CD1c-positive myeloid dendritic cell (primary cell): ENCODE data around the gene CLMN.
"Not testable (repeated sequence)": the region's sequence is repeated elsewhere in the genome, so short reads cannot be mapped to it uniquely, and the experiment has no call there.

ENCODE experiments used
- DNase-seq: peaks from one replicate; pipeline ENCODE4 v3.0.0-alpha.2; 2016; ENCODE audit errors: extremely low spot score

Gene CLMN

DNA sequence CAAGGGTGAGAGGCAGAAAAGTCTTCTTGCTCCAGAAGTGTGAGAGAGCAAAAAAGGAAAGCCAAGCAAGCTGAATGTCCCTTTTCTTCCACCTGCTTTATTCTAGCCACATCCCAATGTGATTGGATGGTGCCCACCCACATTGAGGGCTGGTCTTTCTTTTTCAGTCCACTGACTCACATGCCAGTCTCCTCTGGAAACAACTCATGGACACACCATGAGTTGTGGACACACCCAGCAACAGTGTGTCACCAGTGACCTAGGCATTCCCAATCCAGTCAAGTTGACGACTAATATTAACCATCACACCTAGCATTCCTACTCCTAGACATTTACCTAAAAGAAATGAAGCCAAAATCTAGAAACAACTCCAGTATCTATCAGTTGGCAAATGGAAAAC lies 155.2 kb downstream of the CLMN start:
- DNase-seq: peak; percentile 2

DNA sequence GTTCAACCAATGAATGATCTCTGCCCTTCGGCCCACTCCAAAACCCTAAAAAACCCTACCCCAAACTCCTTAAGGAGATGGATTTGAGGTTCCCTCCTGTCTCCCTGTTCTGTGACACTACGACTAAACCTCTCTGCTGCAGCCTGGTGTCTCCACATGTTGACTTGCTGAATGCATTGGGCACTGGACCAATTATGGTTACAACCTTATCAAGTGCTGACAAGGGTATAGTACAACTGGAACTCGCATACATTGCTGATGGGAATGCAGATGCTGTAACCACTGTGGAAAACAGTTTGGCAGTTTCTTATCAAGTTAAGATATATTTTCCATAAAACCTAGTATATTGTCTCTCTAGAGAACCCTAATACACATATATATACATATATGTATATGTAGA lies 156.0 kb downstream of the CLMN start:
- DNase-seq: peak; percentile 22

DNA sequence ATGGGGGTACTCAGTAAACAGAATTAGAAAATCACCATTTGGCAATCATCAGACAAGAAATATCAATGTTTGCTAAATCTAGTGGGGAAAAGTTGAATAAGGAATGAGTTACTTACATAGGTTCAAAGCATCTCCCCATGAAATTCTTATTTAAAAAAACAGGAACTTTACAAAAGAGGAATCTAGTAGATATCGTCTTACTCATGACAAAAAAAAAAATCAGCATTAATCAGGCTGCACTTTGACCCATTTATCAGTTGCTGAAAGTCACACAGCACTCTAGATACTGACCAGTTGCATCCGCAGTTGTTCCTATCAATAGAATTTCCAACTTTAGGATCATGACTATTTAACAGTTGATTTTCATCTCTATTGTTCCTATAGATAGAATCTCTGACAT lies 156.6 kb downstream of the CLMN start:
- DNase-seq: peak; percentile 78

DNA sequence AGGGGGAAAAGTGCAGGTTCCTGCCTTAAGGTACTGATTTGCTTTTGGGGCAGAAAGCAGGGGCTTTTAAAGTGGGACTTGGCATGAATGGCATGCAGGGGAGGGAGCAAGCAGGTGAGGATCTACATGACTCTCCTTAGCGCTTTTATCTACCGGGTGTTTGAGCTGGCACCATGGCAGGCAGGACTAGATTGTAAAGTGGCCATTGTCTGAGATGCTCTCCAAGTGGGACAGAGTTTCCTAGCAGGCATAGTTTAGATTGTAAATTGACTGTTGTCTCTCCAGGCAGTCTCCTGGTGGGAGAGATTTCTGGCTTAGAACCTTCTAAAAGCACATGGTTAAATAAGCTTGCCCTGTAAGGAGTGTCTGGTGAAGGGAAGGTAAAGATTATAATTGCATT lies 157.1 kb downstream of the CLMN start:
- no peak for DNase-seq

DNA sequence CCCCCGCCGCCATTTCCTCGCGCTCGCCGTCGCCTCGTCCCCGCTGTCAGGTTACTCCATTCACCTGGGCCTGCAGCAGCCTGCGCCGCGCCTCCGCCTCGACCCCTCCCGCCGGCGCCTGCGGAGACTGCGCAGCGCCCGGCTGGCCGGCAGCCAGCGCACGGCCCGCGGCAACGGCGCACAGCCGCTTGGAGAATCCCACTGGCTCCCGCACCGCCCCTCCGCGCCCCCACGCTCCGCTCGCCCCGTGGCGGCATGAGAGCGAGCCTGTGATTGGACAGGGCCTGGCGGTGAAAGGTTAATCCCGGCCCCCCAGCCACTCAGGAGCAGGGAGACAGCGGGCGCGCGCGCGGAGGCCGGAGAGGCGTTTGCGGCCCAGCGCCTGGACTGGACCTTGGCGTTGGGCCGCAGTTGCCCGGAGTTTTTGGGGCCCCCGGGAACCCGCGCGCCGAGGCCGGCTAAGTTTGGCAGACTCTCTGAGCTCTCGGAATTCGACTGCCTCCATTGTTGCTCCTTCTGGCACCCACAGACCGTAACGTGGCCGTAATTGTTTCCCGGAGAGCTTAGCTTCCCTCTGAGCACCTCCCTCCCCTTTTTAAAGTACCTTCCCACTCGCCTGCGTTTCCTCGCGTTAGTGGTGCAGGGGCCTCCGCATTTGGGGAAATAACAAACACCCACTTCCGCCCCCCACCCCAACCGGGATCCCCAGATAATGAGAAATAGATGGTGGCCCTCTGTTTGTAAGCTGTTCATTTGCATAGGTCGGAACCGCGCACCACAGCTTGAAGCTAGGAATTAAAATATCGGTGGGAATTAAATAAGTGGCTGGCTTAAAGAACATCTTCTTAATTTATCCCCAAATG lies 162.2 kb downstream of the CLMN start, which contains the start of gene DICER1:
TSS of gene DICER1 (minus strand) at position 203 of the 863 bp plus-strand sequence. CDS start 24,071 bp downstream, outside the sequence.
- DNase-seq: peak; percentile 96

DNA sequence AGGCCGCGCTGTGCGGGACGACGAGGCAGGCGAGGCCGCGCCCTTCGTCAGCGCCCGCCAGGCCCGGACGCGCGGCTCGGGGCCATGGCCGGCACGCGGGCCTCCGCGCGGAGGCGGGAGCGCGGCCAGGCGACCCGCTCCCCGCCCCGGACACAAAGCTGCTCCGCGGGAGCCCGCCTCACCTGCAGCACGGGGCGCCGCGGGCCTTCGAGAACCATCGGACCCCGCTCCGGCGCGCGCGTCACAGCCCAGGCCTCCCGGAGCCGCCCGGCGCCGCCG lies 162.7 kb downstream of the CLMN start:
- no peak for DNase-seq

DNA sequence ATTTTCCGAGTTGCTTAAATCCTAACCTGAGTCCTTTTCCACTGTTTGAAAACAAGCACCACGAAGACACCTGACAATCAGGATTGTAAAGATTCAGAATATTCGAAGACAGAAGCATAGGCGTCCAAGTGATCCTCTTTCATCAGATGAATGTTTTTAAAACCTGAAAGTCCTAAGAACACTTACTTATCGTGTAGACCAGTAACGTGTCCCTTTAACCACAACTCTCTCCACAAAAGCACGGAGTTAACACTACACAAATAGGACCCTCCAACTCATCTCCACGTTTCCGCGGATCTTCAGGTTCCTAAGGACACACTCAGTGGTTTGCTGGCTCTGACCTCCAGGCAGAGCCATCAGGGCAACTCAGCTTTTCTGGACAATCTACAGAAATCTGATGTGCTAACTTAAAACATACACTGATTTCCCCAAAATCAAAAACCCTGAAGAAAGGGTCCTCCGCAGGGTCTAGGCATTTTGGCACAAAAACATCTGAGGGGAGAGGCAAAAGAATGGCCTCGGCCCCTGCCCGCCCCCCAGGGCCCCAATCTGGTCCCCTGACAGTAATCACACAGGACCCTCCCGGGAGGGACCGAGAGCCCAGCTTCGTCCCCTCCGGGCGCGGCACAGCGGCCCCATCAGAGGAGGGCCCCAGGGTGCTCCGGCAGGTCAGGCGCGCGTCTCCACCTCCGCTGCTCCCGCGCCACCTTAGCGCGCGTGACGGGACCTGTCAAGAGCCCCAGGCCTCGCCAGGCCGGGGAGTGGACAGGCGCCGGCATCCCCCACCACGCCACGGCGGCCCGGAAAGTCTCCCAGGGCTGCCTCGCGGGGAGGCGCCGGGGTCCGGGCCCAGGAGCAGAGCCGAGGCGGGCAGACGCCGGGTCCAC lies 163.3 kb downstream of the CLMN start:
- peak; percentile 33 for DNase-seq

DNA sequence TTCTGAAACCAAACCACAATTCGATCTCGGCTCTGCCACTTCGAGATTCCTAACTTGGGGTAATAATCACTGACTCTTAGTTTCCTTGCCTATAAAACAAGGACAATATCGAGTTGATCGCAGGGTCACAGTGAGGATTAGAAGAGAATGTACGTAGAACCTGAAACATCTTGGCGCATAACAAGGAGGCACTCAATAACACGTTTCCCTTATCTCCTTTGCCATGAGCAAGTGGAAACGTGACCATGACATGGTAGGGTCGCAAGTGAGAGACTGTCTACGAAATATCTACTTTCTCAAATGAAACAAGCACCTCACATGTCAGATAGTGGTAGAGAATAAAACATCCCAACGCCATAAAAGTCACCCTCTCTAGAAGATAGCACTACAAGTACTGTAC lies 164.7 kb downstream of the CLMN start:
- no peak for DNase-seq

DNA sequence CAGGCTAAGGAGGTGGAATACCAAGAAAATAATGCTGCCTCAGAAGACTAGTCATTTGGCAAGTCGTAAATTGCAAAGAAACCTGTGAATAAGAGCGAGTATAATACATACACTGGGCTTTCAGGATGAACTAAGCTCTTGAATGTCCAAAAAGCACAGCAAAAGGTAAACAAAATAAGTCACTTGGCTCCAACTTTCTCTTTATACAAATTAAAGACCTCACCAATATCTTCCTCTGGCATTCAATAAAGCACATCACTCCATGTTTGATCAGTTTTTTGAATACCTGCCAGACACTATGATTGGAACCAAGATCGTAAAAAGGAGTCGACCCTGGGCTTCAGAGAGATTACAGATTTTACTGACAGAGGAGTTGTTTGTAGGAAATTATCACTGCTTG lies 165.8 kb downstream of the CLMN start:
- no peak for DNase-seq

DNA sequence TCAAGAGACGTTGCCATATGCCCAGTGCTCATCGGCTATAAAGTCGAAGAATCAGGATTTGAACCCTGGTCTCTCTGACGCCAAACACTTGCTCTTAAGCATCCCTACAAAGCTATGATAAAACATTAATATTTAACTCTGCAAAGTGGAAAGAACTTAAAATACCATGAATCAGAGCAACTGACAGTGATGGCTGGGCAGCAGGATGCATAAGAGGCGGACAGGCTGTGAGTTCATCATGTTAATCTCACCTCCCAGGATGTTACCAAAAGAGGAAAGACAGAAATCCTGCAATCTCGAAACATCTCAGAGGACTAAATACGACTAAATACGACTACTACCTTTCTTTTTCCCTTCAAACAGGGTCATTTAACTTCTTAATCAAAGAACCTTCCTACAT lies 168.1 kb downstream of the CLMN start:
- no peak for DNase-seq

DNA sequence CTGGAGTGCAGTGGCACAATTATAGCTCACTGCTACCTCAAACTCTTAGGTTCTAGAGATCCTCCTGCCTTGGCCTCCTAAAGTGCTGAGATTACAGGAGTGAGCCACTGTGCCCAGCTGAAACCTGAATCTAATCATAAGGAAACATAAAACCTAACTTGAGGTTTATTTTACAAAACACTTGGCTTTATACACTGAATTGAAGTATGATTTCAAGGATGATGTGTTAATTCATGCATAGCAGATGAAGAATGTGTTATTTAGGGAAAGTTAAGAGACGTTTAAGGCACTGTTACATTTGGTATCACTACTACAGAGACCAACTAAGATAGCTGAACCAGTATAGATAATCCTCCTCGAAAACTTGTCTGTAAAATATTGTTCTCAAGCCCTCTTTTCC lies 168.8 kb downstream of the CLMN start:
- no peak for DNase-seq

DNA sequence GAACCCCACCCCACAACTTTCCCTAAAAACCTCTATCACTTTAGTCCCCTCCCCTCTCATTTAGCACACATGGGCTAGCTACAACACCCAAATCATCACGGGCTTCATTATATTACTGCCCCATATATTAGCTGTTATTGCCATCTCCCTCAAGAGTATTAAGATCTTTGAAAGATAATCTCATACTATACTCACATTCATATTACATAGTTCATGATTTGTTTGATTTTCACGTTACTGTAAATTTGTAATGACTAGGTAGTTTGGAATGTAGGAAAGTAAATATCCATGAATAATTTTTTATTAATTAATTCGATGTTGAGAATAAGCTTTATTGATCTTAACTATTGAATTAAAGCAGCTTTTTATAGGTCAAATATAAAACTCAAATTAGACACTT lies 170.3 kb downstream of the CLMN start:
- no peak for DNase-seq

DNA sequence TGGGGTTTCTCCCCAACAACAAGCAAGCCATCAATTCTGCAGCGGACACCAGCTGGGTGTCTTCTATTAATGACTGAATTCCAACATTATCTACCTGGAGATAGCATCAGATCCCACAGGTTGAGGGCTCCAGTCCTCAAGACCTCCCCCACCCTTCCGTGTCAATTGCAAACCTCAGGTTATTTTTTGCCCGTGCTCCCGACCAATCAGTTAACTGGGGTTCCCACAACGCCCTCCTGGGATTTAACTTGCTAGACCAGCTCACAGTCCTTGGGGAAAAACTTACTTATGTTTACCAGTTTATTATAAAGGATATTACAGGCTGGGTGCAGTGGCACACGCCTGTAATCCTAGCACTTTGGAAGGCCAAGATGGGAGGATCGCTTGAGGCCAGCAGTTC lies 172.1 kb downstream of the CLMN start:
- DNase-seq: no peak

DNA sequence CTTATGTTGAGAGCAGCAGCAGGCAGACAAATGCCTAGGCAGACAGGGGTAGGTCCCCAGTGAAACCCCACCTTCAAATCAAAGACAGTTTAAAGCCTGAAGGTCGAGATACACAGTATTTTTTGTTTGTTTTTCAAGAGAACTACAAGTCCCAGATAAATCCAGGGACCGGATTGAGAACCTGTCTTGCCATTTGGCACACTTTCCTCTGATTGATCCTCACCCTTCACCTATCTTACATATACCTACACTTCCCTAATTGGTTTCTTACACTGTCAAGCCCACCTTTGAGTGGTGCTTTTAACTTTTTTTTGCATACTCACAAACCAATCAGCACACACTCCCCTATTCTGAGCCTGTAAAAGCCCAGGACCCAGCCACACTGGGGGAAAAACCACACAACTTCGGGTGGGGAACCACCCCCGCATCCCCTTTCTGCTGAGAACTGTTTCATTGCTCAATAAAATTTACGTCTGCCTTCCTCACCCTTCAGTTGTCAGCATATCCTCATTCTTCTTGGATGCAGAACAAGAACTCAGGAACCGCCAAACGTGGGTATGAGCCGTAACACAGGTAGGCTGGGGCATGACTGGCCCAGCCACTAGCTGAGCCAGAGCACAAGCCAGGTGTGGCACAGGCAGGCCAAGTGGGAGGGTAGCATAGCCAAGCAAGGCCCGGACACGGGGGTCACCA lies 173.5 kb downstream of the CLMN start:
- DNase-seq: peak; percentile 50

DNA sequence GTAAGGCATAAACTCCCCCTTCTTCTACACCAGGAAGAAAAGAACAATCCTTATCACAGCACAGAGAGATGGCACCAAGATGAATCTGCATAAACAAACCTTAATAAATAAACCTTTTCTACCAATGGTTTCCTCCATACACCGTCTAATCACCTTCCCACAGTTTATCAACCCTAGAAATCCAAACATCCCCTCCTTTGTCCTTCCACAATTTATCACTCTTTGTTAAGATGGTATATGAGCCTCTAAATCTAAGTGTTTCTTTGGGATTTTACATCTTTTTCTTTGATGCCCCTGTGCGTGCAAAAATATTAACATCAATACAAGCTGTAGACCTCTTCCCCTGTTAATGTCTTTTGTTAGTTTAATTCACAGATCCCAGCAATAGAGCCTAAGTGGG lies 174.9 kb downstream of the CLMN start:
- DNase-seq: no peak

DNA sequence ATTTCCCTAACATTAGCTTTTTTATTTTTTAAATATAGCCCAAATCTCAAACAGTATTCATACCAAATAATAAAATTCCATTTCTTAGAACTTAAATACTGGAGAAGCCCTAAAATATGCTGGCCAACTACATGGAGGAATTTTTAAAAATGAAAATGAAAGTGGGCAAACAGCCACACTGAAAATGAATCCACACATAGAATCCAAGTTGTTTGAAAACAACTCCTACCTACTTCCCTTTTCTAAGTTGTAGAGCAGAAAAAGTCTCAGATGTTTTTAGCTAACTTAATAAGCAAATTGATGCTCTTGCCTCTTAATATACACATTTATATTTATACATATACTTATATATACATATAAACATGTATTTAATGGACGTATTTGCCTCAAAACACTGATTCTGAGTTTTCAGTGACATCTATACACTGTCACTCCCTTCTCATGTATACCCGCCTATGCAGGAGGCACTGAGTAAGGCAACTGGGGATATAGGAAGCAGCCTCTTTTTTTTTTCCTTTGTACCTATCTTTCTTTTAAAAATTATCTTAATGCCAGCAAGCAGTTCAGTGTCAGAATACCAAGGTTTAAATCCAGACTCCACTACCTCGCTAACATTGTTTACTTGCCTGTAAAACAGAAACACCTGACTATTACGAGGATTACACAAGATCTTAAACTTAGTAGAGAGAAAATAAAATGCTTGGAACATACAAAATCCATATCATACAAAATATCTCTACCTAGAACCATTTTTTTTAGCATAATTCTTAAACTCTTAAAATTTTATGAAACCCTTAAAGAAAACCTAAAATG lies 175.7 kb downstream of the CLMN start:
- peak; percentile 57 for DNase-seq

DNA sequence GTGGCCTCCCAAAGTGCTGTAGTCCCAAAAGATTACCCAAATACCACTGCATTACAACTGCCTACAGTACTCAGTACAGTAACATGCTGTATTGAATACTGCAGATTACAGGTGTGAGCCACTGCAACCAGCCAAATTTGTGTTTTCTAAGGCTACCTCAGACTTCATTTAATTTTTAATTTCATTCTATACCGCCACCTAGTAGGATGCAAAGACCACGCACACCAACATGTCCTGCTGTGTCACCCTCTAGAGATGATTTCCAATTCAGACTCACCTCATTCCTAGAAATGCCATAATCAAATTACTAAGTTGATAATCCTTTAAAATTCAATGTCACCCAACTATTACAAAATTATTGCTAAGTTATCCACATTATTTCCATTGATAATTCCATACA lies 177.5 kb downstream of the CLMN start:
- no peak for DNase-seq

DNA sequence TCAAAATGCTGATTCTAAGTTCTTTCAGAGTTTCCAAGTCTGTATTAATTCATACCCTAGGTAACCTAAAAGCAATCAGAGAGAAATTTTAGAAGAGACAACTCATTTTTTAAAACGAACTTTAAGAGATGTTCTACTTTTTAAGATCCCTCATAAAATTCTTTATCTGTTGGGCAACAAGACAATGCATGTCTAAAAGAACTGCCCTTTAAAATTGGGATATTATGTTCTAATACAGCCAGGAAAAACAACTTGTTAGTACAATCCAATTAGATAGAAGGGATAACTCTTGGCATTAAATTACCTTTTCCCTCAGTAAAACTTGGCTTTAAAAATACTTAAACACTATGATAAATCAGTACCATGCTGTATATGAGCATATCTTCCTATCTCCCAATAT lies 178.0 kb downstream of the CLMN start:
- DNase-seq: no peak

DNA sequence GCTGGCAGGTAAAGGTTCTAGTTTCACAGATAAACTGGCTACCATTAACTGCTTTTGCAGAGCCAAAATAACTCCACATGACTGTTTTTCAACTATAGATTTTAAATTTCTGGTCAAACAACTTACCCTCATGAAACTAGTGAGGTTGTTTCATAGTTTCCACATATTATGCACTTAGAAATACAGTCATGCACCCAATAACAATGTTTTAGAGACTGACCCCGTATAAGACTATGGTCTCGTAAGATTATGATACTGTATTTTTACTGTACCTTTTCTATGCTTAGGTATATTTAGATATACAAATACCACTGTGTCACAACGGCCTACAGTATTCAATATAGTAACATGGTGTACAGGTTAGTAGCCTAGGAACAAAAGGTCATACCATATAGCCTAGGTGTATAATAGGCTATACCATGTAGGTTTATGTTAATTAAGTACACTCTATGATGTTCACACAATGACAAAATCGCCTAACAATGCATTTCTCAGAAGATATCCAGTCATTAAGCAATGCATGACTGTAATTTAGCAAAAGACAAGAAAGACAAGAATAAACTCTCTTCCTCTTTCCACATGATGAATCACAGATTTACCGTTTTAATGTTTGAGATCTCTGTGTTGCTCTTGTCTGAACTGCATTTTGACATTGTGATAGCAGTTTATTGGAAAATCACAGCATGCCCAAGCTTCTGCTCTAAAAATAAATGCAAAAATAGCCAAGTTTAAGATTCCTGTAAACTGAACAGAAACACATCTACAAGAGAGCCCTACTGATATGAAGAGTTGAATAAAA lies 179.4 kb downstream of the CLMN start:
- DNase-seq: peak; percentile 57

DNA sequence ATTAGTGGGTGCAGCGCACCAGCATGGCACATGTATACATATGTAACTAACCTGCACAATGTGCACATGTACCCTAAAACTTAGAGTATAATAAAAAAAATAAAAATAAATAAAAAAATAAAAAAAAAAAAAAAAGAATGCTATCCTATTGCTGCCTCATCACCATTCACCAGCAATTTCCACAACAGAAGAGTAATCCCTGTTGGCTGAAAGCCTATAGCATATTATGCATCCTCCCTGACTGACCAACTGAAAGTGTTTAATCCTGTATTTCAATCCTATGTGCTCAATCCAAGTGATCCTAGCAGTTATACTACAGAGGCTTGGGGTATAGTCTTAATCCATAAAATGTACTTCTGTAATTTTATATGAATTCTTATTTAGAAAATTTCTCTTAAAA lies 180.8 kb downstream of the CLMN start:
- DNase-seq: no peak

DNA sequence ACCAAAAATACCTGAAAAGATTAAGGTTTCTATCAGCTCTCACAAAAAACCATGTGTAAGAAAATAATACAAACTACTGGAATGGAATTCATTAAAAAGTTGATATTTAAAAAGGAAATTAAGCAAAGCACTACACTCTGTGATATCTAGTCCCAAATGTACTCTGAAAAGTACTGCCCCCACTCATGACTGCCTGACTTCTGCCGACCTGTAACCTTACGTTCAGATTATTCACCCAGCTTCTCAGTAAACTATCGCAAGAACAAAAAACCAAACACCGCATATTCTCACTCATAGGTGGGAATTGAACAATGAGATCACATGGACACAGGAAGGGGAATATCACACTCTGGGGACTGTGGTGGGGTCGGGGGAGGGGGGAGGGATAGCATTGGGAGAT lies 181.3 kb downstream of the CLMN start:
- not testable (repeated sequence) for DNase-seq
